CD4-positive, alpha-beta T cell treated with Interleukin-6 at 100 ng/mL for 8 hours (primary cell): ENCODE results near the gene ANKS6.
"Not testable (repeated sequence)": the region's sequence is repeated elsewhere in the genome, so short reads cannot be mapped to it uniquely, and the experiment has no call there.

Source experiments
- DNase-seq: peaks from one replicate; pipeline ENCODE4 v3.0.0-alpha.2; 2020; ENCODE audit warnings: mixed read lengths, low spot score

ANKS6 gene

GRCh38 chr9:98702835-98703380 is 93.4 kb downstream of the ANKS6 start:
- no peak for DNase-seq

GRCh38 chr9:98702340-98702739 is 94.0 kb downstream of the ANKS6 start:
- DNase-seq = no peak

GRCh38 chr9:98701576-98701975 is 94.8 kb downstream of the ANKS6 start:
- DNase-seq = no peak

- no peak for DNase-seq
These were observed 95.6 kb downstream of the ANKS6 start for GRCh38 chr9:98700801-98701200.

GRCh38 chr9:98698856-98699255 is 97.5 kb downstream of the ANKS6 start:
- DNase-seq = no peak

- no peak for DNase-seq
These were observed 101.4 kb downstream of the ANKS6 start for GRCh38 chr9:98694943-98695342.

GRCh38 chr9:98692392-98692791 is 104.0 kb downstream of the ANKS6 start:
- DNase-seq = no peak

- no peak for DNase-seq
These were observed 104.5 kb downstream of the ANKS6 start for GRCh38 chr9:98691890-98692289.

GRCh38 chr9:98690686-98691085 is 105.7 kb downstream of the ANKS6 start:
- DNase-seq = no peak

GRCh38 chr9:98688710-98689495 is 107.5 kb downstream of the ANKS6 start:
- DNase-seq = no peak

GRCh38 chr9:98687911-98688310 is 108.4 kb downstream of the ANKS6 start:
- DNase-seq = no peak

- DNase-seq = no peak
These were observed 109.1 kb downstream of the ANKS6 start for GRCh38 chr9:98686961-98687855.

- DNase-seq = not testable (repeated sequence)
These were observed 111.5 kb downstream of the ANKS6 start for GRCh38 chr9:98684816-98685215.
